GM18951 (cell line): ENCODE measurements around the gene M6PR.
"Not testable (repeated sequence)": the region's sequence is repeated elsewhere in the genome, so short reads cannot be mapped to it uniquely, and the experiment has no call there.

ENCODE experiments used
- POLR2A ChIP-seq: IDR thresholded peaks from 4 replicates; pipeline ENCODE4 v1.6.1; 2011; ENCODE audit warnings: mild to moderate bottlenecking; ENCODE audit not compliant: insufficient read length, insufficient read depth; ENCODE audit errors: extremely low read depth
- in situ Hi-C: fragments of 300-500 bp; cut with MboI; formaldehyde crosslinking; loops from one replicate; pipeline ENCODE4 v1.12.0; 2022; ENCODE audit warnings: low sequenced_read_pairs, mixed read lengths, inconsistent platforms; ENCODE audit not compliant: unreplicated experiment

Gene M6PR

GRCh38 chr12:8946733-8947132 is 2.7 kb downstream of the M6PR start:
- TF ChIP-seq POLR2A: no peak
- in situ Hi-C loops: no loop called here

GRCh38 chr12:8943565-8944186 is 5.8 kb downstream of the M6PR start:
- in situ Hi-C loops: no loop called here
- no peak for TF ChIP-seq POLR2A

- in situ Hi-C loops: no loop called here
- TF ChIP-seq POLR2A: no peak
Measured at GRCh38 chr12:8941691-8942478, 7.6 kb downstream of the M6PR start.

- in situ Hi-C loops: not testable (repeated sequence)
Measured at GRCh38 chr12:8937842-8938442, 11.5 kb downstream of the M6PR start.

- in situ Hi-C loops: no loop called here
- TF ChIP-seq POLR2A: no peak
Measured at GRCh38 chr12:8936735-8937134, 12.7 kb downstream of the M6PR start.

- in situ Hi-C loops: not testable (repeated sequence)
Measured at GRCh38 chr12:8934080-8934479, 15.4 kb downstream of the M6PR start.

- in situ Hi-C loops: not testable (repeated sequence)
Measured at GRCh38 chr12:8932464-8932863, 17.0 kb downstream of the M6PR start.

- in situ Hi-C loops: not testable (repeated sequence)
Measured at GRCh38 chr12:8930655-8931323, 18.7 kb downstream of the M6PR start.

- no peak for TF ChIP-seq POLR2A
- in situ Hi-C loops: no loop called here
Measured at GRCh38 chr12:8922544-8922943, 26.9 kb downstream of the M6PR start.

GRCh38 chr12:8919643-8920042 is 29.8 kb downstream of the M6PR start:
- in situ Hi-C loops: not testable (repeated sequence)

GRCh38 chr12:8917751-8918150 is 31.7 kb downstream of the M6PR start:
- in situ Hi-C loops: no loop called here

GRCh38 chr12:8917031-8917430 is 32.4 kb downstream of the M6PR start:
- in situ Hi-C loops: no loop called here
- no peak for TF ChIP-seq POLR2A

More at GRCh38 chr12:8917751-8918150, 31.7 kb downstream of the M6PR start:
- TF ChIP-seq POLR2A: no peak

- no peak for TF ChIP-seq POLR2A
- in situ Hi-C loops: no loop called here
Measured at GRCh38 chr12:8916154-8916553, 33.3 kb downstream of the M6PR start.
